GM18951 (cell line): ENCODE measurements around the gene SEC16A.
"Not testable (repeated sequence)": the region's sequence is repeated elsewhere in the genome, so short reads cannot be mapped to it uniquely, and the experiment has no call there.

Experiments used
- POLR2A ChIP-seq: IDR thresholded peaks from 4 replicates; pipeline ENCODE4 v1.6.1; 2011; ENCODE audit warnings: mild to moderate bottlenecking; ENCODE audit not compliant: insufficient read length, insufficient read depth; ENCODE audit errors: extremely low read depth
- in situ Hi-C: fragments of 300-500 bp; cut with MboI; formaldehyde crosslinking; loops from one replicate; pipeline ENCODE4 v1.12.0; 2022; ENCODE audit warnings: low sequenced_read_pairs, mixed read lengths, inconsistent platforms; ENCODE audit not compliant: unreplicated experiment

SEC16A gene

GRCh38 chr9:136407911-136408310 is 74.9 kb downstream of the SEC16A start:
- in situ Hi-C loops = no loop called here
- no peak for TF ChIP-seq POLR2A

- in situ Hi-C loops = not testable (repeated sequence)
Observed at GRCh38 chr9:136407061-136407460, 75.8 kb downstream of the SEC16A start.

GRCh38 chr9:136405904-136406303 is 76.9 kb downstream of the SEC16A start:
- in situ Hi-C loops = not testable (repeated sequence)

GRCh38 chr9:136405481-136405880 is 77.4 kb downstream of the SEC16A start:
- TF ChIP-seq POLR2A = no peak
- in situ Hi-C loops = no loop called here

DNA sequence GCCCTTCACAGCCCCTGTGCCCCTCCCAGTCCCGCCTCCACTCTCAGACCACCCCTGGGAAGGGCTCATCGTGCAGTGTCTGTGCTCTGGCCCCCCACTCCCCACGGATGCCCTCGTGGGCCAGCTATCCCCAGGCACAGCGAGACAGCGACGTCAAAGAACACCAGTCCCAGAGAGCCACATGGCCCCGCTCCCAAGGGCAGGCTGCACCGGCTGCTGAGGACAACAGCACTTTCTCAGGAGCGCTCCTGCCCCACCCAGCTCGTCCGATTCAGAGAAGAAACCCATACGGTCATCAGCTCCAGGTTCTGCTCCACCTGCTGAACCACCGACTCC is 78.1 kb downstream of the SEC16A start:
- TF ChIP-seq POLR2A = no peak
- in situ Hi-C loops = no loop called here

GRCh38 chr9:136403915-136404800 is 78.7 kb downstream of the SEC16A start:
- in situ Hi-C loops = no loop called here

DNA sequence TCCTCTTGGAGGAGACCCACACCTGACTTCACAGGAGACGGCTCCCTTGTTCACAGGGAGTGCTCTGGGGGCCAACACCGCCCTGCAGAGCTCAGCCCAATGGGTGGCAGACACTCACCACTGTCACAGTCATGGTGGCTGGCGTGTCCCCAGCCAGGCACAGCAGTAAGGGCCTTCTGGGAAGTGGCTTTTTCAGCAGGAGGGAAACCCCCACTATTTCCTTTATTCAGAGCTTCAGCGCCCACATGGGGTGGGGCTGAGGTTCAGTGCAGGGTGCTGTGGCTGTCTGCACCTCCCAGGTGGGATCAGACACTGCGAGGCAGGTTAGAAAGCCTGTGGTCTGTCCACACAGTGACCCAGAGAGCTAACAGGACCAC is 79.3 kb downstream of the SEC16A start:
- TF ChIP-seq POLR2A = peak; percentile 20
- in situ Hi-C loops = no loop called here

More at GRCh38 chr9:136403915-136404800, 78.7 kb downstream of the SEC16A start:
- no peak for TF ChIP-seq POLR2A

DNA sequence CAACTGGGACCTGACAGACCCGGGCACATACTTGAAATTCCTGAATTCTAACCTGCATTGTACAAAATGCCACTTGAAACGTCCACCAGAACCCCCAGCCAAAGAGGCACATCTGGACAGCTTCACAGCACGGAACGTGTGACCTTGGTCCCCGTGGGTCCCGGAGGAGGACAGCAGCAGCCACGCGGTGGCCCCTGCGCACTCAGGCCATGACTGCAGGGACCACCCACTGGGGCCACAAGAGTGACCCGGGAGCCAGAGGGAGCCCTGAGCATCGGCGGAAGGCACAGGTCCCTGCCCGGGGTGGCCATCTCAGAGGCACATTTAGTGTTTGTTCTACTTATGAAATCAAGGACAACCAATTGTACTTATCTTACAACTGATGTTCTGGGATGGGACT is 80.8 kb downstream of the SEC16A start:
- in situ Hi-C loops = no loop called here
- no peak for TF ChIP-seq POLR2A

- TF ChIP-seq POLR2A = no peak
- in situ Hi-C loops = no loop called here
Observed at GRCh38 chr9:136401173-136401922, 81.5 kb downstream of the SEC16A start.

GRCh38 chr9:136400038-136400834 is 82.6 kb downstream of the SEC16A start, which contains the start of gene SNAPC4:
Gene SNAPC4, minus strand, starts transcription at chr9:136400170. Its CDS starts 1,742 bp downstream, at chr9:136398428.
- in situ Hi-C loops = no loop called here
- peak; percentile 91 for TF ChIP-seq POLR2A

DNA sequence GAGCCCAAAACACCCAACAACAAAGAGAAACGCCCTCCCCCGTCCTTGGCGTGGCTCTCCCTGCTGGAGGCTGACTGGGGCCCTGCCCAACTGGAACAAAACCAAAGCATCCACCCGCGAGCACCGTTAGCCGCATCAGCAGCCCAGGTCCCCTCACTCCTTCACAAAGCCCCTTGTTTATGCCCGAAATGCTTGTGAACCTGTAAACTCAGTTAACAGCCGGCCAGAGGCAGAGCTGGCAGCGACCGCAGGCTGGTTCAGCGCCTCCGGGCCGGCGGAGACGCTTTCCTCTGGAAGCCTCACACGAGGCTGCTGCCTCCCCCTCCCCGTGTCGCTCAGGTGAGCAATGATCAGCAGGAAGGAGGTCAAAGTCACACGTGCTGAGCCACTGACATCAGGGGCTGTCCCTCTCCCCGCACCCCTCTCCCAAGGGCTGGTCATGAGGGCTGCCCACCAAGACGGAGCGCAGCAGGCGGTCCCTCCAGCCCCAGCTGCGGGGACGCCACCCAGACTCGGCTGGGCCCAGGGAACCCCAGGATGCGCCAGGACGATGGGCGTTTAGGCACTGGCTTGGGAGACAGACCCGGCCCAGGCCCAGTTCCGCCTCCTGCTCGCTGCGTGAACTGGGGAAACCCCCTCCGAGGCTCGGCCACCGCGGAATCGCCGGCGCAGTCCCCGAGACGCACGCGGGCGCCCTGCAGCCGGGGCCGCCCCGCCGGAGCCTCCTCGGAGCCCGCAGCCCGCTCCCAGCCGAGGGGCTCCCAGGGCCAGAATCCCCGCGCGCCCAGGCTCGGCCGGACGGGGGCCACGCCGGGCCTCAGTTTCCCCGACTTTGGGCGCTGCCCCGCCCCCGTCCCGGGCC is 83.4 kb downstream of the SEC16A start:
- in situ Hi-C loops = no loop called here
- no peak for TF ChIP-seq POLR2A

GRCh38 chr9:136398286-136398685 is 84.6 kb downstream of the SEC16A start:
- in situ Hi-C loops = no loop called here
- TF ChIP-seq POLR2A = no peak

DNA sequence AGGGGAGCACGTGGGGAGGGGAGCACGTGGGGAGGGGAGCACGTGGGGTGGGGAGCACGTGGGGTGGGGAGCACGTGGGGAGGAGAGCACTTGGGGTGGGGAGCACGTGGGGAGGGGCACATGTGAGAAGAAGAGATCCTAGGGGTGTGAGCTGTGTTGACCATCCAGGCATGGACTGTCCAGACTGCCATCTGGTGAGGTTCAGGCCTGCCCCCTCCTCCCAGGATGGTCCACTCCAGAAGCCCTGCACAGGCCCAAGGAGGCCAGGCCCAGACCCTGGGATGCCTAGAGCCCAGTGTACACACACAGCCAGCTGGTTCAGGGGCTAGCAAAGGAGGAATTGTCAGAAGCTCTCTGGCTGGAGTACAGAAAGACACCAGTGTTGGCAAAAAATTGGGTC is 85.2 kb downstream of the SEC16A start:
- no peak for TF ChIP-seq POLR2A

GRCh38 chr9:136396219-136396515 is 86.7 kb downstream of the SEC16A start:
- in situ Hi-C loops = no loop called here
- TF ChIP-seq POLR2A = no peak

More for the DNA sequence above, 85.2 kb downstream of the SEC16A start:
- in situ Hi-C loops = no loop called here
